ENCODE results near the gene HUS1. TPM values are rescaled to one million over a fixed set of nuclear protein-coding genes. Genes with fewer than 3 reads are reported as not detected.

The HUS1 gene
- total and polyA plus RNA-seq, 2 experiments from 2014 or later = 16.1 to 27.7 TPM

GRCh38 chr7:47915616-47915976 lies 63.8 kb downstream of the HUS1 start:
- Histone ChIP-seq H3K9me3 (ENCODE audit: low read depth) (no peaks in the 10 kb centered on the region), H3K4me3 (no peak overlapping the region), H3K9me2 (replicated peaks; ENCODE audit: insufficient read depth) (no peaks in the 10 kb centered on the region), H3K27me3 (no peaks in the 10 kb centered on the region), H3K4me2 (no peak overlapping the region), H4K20me1 (ENCODE audit: insufficient read depth, poor library complexity, severe bottlenecking) (no peaks in the 10 kb centered on the region), H3K4me1 (ENCODE audit: insufficient read depth) (no peaks in the 10 kb centered on the region), H2AFZ (no peak overlapping the region), H3K27ac (no peak overlapping the region), H3K79me2 (no peaks in the 10 kb centered on the region), H3K36me3 (replicated peaks; ENCODE audit: insufficient read depth, low read depth) (no peaks in the 10 kb centered on the region)
- WGBS (ENCODE audit: low lambda C conversion rate, missing lambda C conversion rate) = 71% methylated on average over 2 of the region's 2 CpGs
- DNase-seq (ENCODE audit: low spot score) = no peak
- TF ChIP-seq, protein P1, sequence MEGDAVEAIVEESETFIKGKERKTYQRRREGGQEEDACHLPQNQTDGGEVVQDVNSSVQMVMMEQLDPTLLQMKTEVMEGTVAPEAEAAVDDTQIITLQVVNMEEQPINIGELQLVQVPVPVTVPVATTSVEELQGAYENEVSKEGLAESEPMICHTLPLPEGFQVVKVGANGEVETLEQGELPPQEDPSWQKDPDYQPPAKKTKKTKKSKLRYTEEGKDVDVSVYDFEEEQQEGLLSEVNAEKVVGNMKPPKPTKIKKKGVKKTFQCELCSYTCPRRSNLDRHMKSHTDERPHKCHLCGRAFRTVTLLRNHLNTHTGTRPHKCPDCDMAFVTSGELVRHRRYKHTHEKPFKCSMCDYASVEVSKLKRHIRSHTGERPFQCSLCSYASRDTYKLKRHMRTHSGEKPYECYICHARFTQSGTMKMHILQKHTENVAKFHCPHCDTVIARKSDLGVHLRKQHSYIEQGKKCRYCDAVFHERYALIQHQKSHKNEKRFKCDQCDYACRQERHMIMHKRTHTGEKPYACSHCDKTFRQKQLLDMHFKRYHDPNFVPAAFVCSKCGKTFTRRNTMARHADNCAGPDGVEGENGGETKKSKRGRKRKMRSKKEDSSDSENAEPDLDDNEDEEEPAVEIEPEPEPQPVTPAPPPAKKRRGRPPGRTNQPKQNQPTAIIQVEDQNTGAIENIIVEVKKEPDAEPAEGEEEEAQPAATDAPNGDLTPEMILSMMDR (IDR thresholded peaks at IDR 0.05; ENCODE audit: poor library complexity) = no peak
- TF ChIP-seq EZH2 (IDR thresholded peaks at IDR 0.05; ENCODE audit: borderline replicate concordance) = no peak
- no peak for TF ChIP-seq EZH2phosphoT487 (IDR thresholded peaks at IDR 0.05; ENCODE audit: low read depth, severe bottlenecking, unreplicated experiment)

DNA sequence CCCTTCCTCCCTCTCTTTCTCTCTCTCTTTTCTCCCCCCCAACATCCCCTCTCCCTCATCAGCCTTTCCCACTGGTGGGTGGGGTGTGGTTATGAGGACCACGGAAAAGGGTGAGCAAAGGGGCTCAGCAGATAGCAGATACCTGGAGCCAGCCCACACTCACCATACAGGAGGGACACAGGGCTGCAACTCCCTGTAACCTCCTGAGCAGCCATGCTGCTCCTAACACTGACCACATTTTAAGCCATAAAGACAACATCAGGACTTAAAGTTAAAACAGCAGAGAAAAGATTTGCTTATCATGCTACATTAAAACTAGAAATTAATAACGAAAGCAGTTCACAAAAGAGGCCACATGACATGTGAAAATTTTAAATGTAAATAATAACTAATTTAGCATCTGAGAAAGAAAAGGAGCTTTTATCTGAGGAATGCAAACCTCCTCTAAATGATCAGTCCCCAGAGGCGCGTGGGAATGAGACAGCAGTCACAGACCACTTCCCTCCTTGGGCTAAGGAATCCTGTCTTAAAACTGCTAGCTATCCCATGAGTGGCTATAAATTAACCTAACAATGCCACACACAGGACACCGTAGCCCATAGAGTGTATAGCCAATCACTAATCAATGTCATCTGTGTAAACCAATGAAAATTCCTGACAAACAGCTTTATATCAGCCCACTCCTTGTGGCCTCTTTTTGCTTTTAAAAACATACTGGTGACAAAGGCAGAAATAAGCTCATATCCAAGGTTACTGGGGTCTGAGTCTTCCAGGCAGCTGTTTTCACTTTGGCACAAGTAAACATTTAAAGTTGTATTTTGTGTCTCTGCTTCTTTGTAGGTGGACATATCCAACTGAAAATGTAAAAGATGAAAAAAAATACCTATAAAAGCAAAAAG lies 64.4 kb downstream of the HUS1 start:
- Histone ChIP-seq H3K36me3 (replicated peaks; ENCODE audit: insufficient read depth, low read depth) (no peaks in the 10 kb centered on the region), H3K4me1 (ENCODE audit: insufficient read depth) (no peaks in the 10 kb centered on the region), H3K9me2 (replicated peaks; ENCODE audit: insufficient read depth) (no peaks in the 10 kb centered on the region), H3K9me3 (ENCODE audit: low read depth) (no peaks in the 10 kb centered on the region), H3K79me2 (no peaks in the 10 kb centered on the region), H4K20me1 (ENCODE audit: insufficient read depth, poor library complexity, severe bottlenecking) (no peaks in the 10 kb centered on the region), H3K27ac (peak overlapping the region; percentile 51), H2AFZ (no peak overlapping the region), H3K4me2 (no peak overlapping the region), H3K4me3 (no peak overlapping the region), H3K27me3 (no peaks in the 10 kb centered on the region)
- WGBS (ENCODE audit: low lambda C conversion rate, missing lambda C conversion rate) = 26% methylated on average over 5 of the region's 5 CpGs
- DNase-seq (ENCODE audit: low spot score) = no peak
- TF ChIP-seq EZH2phosphoT487 (IDR thresholded peaks at IDR 0.05; ENCODE audit: low read depth, severe bottlenecking, unreplicated experiment) (no peak), EZH2 (IDR thresholded peaks at IDR 0.05; ENCODE audit: borderline replicate concordance) (no peak)
- TF ChIP-seq, protein P1 (IDR thresholded peaks at IDR 0.05; ENCODE audit: poor library complexity) = no peak

Other genes with a start within 250 kb of the HUS1 start
- gene PKD1L1, start 31.1 kb downstream of the HUS1 start, total RNA-seq = under 0.01 and 0.07 TPM in 2 replicates
- 0.07 TPM in 1 of 2 replicates, not detected in the other for gene PKD1L1, start 31.1 kb downstream of the HUS1 start, polyA plus RNA-seq
- not detected in 2 replicates for gene SUN3, start 49.5 kb upstream of the HUS1 start, total RNA-seq
- gene SUN3, start 49.5 kb upstream of the HUS1 start, polyA plus RNA-seq = not detected in 2 replicates
- 0.43 TPM in 1 of 2 replicates, not detected in the other for gene C7orf57, start 55.9 kb upstream of the HUS1 start, total RNA-seq
- not detected in 2 replicates for gene C7orf57, start 55.9 kb upstream of the HUS1 start, polyA plus RNA-seq
- 12.7 and 14.6 TPM in 2 replicates for gene UPP1, start 109.7 kb upstream of the HUS1 start, total RNA-seq
- 38.7 and 50.2 TPM in 2 replicates for gene UPP1, start 109.7 kb upstream of the HUS1 start, polyA plus RNA-seq
- 1.6 and 2.0 TPM in 2 replicates for gene ABCA13, start 191.8 kb upstream of the HUS1 start, total RNA-seq
- 0.57 and 0.58 TPM in 2 replicates for gene ABCA13, start 191.8 kb upstream of the HUS1 start, polyA plus RNA-seq

Data from hepatocyte (in vitro differentiated cells).